ENCODE measurements around the gene MAGEH1. TPM values are rescaled to one million over a fixed set of nuclear protein-coding genes. Genes with fewer than 3 reads are reported as not detected.
"Not testable (repeated sequence)": the region's sequence is repeated elsewhere in the genome, so short reads cannot be mapped to it uniquely, and the experiment has no call there.

Gene MAGEH1
- total and polyA plus RNA-seq, 2 experiments from 2014 or later: 65.7 to 80.4 TPM

GRCh38 chrX:55452833-55453124 lies 852 bp downstream of the MAGEH1 start:
- H3K36me3 ChIP-seq: no peaks in the 10 kb centered on the region
- no peak overlapping the region for H3K27ac ChIP-seq
- no peaks in the 10 kb centered on the region for H3K9me3 ChIP-seq (ENCODE audit: low read depth)
- H3K27me3 ChIP-seq: no peaks in the 10 kb centered on the region
- no peak for DNase-seq (ENCODE audit: low read depth in 1 of 2, low spot score in 1 of 2)
- peak overlapping the region; percentile 56 for H3K4me3 ChIP-seq
- TF ChIP-seq, protein P1, sequence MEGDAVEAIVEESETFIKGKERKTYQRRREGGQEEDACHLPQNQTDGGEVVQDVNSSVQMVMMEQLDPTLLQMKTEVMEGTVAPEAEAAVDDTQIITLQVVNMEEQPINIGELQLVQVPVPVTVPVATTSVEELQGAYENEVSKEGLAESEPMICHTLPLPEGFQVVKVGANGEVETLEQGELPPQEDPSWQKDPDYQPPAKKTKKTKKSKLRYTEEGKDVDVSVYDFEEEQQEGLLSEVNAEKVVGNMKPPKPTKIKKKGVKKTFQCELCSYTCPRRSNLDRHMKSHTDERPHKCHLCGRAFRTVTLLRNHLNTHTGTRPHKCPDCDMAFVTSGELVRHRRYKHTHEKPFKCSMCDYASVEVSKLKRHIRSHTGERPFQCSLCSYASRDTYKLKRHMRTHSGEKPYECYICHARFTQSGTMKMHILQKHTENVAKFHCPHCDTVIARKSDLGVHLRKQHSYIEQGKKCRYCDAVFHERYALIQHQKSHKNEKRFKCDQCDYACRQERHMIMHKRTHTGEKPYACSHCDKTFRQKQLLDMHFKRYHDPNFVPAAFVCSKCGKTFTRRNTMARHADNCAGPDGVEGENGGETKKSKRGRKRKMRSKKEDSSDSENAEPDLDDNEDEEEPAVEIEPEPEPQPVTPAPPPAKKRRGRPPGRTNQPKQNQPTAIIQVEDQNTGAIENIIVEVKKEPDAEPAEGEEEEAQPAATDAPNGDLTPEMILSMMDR (IDR thresholded peaks at IDR 0.05; ENCODE audit: low read depth, low read length): no peak
- no peaks in the 10 kb centered on the region for H3K4me1 ChIP-seq (ENCODE audit: low read depth)

- not testable (repeated sequence) for H3K27ac ChIP-seq; H3K9me3 ChIP-seq (ENCODE audit: low read depth); H3K4me1 ChIP-seq (ENCODE audit: low read depth); DNase-seq (ENCODE audit: low read depth in 1 of 2, low spot score in 1 of 2); H3K36me3 ChIP-seq; H3K4me3 ChIP-seq; H3K27me3 ChIP-seq
Measured at GRCh38 chrX:55455708-55456107, 3.8 kb downstream of the MAGEH1 start.

DNA sequence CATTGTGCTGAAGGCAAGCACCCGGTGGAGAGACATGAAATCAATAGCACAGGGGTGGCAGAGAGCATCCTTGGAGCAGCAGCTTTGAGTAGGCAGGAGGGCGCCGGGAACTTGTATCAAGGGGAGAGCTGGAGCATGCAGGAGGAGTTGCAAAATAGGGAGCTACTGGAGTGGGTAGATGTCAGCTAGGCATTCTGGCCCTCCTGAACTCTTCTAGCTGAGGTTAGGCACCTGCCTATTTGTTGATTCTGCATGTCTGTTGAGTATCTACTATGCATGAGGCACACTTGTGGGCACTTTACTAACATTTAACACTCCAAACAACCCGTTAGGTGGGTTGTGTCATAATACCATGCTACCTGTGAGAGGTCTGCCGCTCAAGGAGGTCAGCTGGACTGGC lies 7.5 kb downstream of the MAGEH1 start:
- not testable (repeated sequence) for H3K36me3 ChIP-seq; DNase-seq (ENCODE audit: low read depth in 1 of 2, low spot score in 1 of 2); H3K4me3 ChIP-seq; H3K4me1 ChIP-seq (ENCODE audit: low read depth); H3K9me3 ChIP-seq (ENCODE audit: low read depth); H3K27me3 ChIP-seq; H3K27ac ChIP-seq

- H3K9me3 ChIP-seq (ENCODE audit: low read depth); H3K27me3 ChIP-seq; H3K4me1 ChIP-seq (ENCODE audit: low read depth); H3K4me3 ChIP-seq; H3K36me3 ChIP-seq; DNase-seq (ENCODE audit: low read depth in 1 of 2, low spot score in 1 of 2); H3K27ac ChIP-seq: not testable (repeated sequence)
Measured at GRCh38 chrX:55459926-55460325, 8.0 kb downstream of the MAGEH1 start.

DNA sequence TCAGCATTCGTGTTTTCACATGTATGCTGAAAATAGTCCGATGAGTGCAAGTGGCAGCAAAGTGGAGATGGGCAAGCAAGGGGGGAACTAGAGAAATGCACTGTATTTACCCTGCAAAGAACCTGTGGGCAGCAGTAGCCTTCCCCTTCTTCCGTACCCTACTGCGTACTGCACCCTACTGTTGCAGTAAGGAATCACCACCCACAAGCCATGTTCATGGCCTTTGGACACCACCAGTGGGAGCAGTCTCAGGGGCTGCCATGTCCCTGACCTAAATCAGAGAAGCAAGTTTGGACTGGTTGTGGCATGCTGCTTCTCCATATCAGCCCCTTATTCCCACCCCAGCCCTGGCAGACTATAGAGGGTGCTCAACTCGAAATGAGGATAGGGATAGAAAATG lies 12.1 kb downstream of the MAGEH1 start:
- not testable (repeated sequence) for H3K9me3 ChIP-seq (ENCODE audit: low read depth); H3K4me3 ChIP-seq; H3K4me1 ChIP-seq (ENCODE audit: low read depth); H3K36me3 ChIP-seq; H3K27me3 ChIP-seq; H3K27ac ChIP-seq; DNase-seq (ENCODE audit: low read depth in 1 of 2, low spot score in 1 of 2)

GRCh38 chrX:55465108-55465507 lies 13.2 kb downstream of the MAGEH1 start:
- H3K4me1 ChIP-seq (ENCODE audit: low read depth); H3K27me3 ChIP-seq; H3K4me3 ChIP-seq; H3K9me3 ChIP-seq (ENCODE audit: low read depth); H3K36me3 ChIP-seq; DNase-seq (ENCODE audit: low read depth in 1 of 2, low spot score in 1 of 2); H3K27ac ChIP-seq: not testable (repeated sequence)

DNA sequence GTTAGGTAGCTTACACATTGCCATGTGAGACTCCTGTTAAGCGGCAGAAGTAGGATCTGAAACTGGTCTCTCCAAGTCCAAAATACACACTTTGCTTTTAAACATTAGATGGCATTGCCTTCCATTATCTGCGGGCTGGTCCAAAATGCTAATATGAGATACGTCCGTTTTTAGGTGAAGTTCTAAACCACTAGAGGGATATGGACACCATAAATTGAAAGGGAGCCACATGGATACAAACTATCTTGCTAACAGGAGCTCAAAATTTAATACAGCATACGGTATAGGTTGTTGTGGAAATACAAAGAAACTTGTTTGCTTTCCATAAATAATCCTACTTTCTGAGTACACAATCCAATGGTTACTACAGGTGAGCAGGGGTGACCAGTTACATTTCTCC lies 13.9 kb downstream of the MAGEH1 start:
- not testable (repeated sequence) for H3K36me3 ChIP-seq; H3K27me3 ChIP-seq; H3K4me1 ChIP-seq (ENCODE audit: low read depth); H3K27ac ChIP-seq; H3K4me3 ChIP-seq; DNase-seq (ENCODE audit: low read depth in 1 of 2, low spot score in 1 of 2); H3K9me3 ChIP-seq (ENCODE audit: low read depth)

DNA sequence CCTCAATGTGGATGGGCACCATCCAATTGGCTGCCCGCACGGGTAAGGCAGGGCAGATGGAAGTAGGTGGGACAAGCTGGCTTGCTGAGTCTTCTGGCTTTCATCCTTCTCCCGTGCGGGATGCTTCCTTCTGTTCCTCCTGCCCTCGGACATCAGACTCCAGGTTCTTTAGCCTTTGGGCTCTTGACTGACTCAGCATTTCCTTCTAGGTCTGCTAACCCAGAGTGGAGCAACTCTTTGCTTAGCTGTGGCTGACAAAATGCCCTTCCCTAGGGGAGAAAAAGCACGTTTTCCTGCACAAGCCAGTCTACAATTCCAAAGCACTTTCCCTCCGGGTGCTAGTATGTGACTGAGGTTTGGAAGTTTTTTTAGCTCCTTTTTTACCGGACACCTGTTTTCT lies 28.0 kb downstream of the MAGEH1 start:
- H3K36me3 ChIP-seq; H3K27ac ChIP-seq; H3K27me3 ChIP-seq; DNase-seq (ENCODE audit: low read depth in 1 of 2, low spot score in 1 of 2); H3K9me3 ChIP-seq (ENCODE audit: low read depth); H3K4me3 ChIP-seq; H3K4me1 ChIP-seq (ENCODE audit: low read depth): not testable (repeated sequence)

DNA sequence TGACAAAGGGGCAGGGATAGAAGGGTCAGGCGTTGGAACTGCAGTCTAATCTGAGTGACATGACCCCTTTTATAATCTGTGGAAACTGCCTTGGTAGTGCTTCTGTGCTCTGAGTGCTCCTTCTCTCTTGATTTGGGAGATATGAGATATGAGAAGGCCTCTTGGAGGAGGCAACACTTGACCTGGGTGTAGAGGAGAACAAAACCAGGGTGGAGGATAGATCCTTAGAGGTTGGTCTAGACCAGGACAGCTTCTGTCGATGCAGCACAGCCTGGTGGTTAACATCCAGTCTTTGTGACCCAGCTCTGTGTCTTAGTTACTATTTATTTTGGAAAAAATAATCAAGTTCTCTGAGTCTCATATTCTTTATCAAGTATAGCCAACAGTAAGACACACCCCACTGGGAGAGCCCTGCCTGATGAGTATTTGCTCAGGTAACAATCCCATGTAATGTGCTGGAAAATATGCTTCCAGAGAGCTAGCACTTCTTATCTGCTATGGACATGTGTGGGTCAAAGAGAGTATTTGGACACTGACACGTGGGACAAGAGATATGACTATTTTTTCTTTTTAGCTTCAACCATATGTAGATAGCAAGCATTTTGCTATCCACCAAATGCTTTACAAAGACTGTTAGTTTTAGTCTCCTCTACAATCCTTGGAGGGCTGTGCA lies 28.6 kb downstream of the MAGEH1 start:
- Histone ChIP-seq H3K27me3 (no peaks in the 10 kb centered on the region), H3K4me3 (no peak overlapping the region), H3K9me3 (ENCODE audit: low read depth) (no peaks in the 10 kb centered on the region), H3K27ac (no peak overlapping the region), H3K4me1 (ENCODE audit: low read depth) (no peaks in the 10 kb centered on the region), H3K36me3 (no peaks in the 10 kb centered on the region)
- DNase-seq (ENCODE audit: low read depth in 1 of 2, low spot score in 1 of 2): no peak
- TF ChIP-seq, protein P1 (IDR thresholded peaks at IDR 0.05; ENCODE audit: low read depth, low read length): no peak
